OCI-LY7 (cell line): ENCODE measurements around the gene HPGDS. TPM values are rescaled to one million over a fixed set of nuclear protein-coding genes. Genes with fewer than 3 reads are reported as not detected.

ENCODE experiments used
- BruUV-seq: library from RNA; stranded (reverse); fragments of 400-500 nt; replicated peaks from 2 replicates; lab custom pipeline; 2021; lab: Mats Ljungman, UMichigan
- CTCF ChIA-PET: fragments of 300-600 bp; sonication (Branson Sonifier 250); formaldehyde crosslinking; loops from one replicate; lab custom pipeline; 2022; ENCODE audit warnings: antibody characterized with exemption; ENCODE audit not compliant: unreplicated experiment; lab: Charles Lee
- POLR2A ChIA-PET: fragments of 300-600 bp; sonication (Branson Sonifier 250); formaldehyde crosslinking; loops from one replicate; lab custom pipeline; 2022; ENCODE audit warnings: antibody characterized with exemption; lab: Charles Lee
- DNase-seq: peaks from one replicate; pipeline ENCODE4 v3.0.0-alpha.2; 2015; ENCODE audit warnings: low spot score
- H2AFZ ChIP-seq: fragments of 200-600 bp; sonication (generic), shearing (Covaris generic); 2 replicates; pipeline ENCODE4 v1.6.1; 2014; ENCODE audit warnings: mild to moderate bottlenecking, antibody characterized with exemption, low read length, moderate library complexity
- H3K27ac ChIP-seq: fragments of 200-600 bp; sonication (generic); 2 replicates; pipeline ENCODE4 v1.5.1; 2014; ENCODE audit warnings: mixed run types, low read depth, mild to moderate bottlenecking, moderate library complexity, low read length, inconsistent platforms; ENCODE audit not compliant: poor library complexity, severe bottlenecking
- H3K36me3 ChIP-seq: fragments of 200-600 bp; sonication (generic); 2 replicates; pipeline ENCODE4 v1.6.1; 2014; ENCODE audit warnings: mild to moderate bottlenecking, antibody characterized with exemption, low read length, moderate library complexity, mixed read lengths; ENCODE audit not compliant: insufficient read depth
- H3K4me1 ChIP-seq: fragments of 200-600 bp; sonication (generic); 2 replicates; pipeline ENCODE4 v1.5.1; 2014; ENCODE audit warnings: mild to moderate bottlenecking, low read length; ENCODE audit not compliant: insufficient read depth, poor library complexity, severe bottlenecking
- H3K4me2 ChIP-seq: fragments of 200-600 bp; sonication (generic); 2 replicates; pipeline ENCODE4 v1.6.1; 2014; ENCODE audit warnings: mild to moderate bottlenecking, low read length
- H3K4me3 ChIP-seq: fragments of 200-600 bp; sonication (generic); 2 replicates; pipeline ENCODE4 v1.5.1; 2014; ENCODE audit warnings: mild to moderate bottlenecking, low read depth, low read length; ENCODE audit not compliant: poor library complexity, severe bottlenecking
- H3K79me2 ChIP-seq: fragments of 200-600 bp; sonication (generic); 2 replicates; pipeline ENCODE4 v1.6.1; 2016; ENCODE audit warnings: low read depth, mild to moderate bottlenecking, low read length, moderate library complexity, mixed read lengths; ENCODE audit not compliant: insufficient read depth
- H3K9me2 ChIP-seq: fragments of 200-600 bp; sonication (generic); 2 replicates; pipeline ENCODE4 v1.6.1; 2016; ENCODE audit warnings: mild to moderate bottlenecking, low read length, mixed read lengths; ENCODE audit not compliant: insufficient read depth
- H3K9me3 ChIP-seq: fragments of 200-600 bp; sonication (generic); 2 replicates; pipeline ENCODE4 v1.6.1; 2014; ENCODE audit warnings: mild to moderate bottlenecking, mixed run types, low read length, mixed read lengths
- H4K20me1 ChIP-seq: fragments of 200-600 bp; sonication (generic); 2 replicates; pipeline ENCODE4 v1.6.1; 2014; ENCODE audit warnings: mild to moderate bottlenecking, antibody characterized with exemption, low read length, moderate library complexity, mixed read lengths; ENCODE audit not compliant: insufficient read depth
- EZH2phosphoT487 ChIP-seq: fragments of 200-600 bp; sonication (generic); IDR thresholded peaks from 2 replicates; pipeline ENCODE4 v1.6.1; 2018; ENCODE audit warnings: low read depth, borderline replicate concordance, mild to moderate bottlenecking, mixed run types, antibody characterized with exemption, low read length, moderate library complexity, mixed read lengths
- intact Hi-C: fragments of 100-400 bp; cut with micrococcal nuclease; formaldehyde crosslinking; loops from one replicate; pipeline ENCODE4 v1.10.0; 2022; ENCODE audit not compliant: unreplicated experiment
- total RNA-seq, 2 experiments: library from RNA; depleted of rRNA in 1 of 2; stranded (reverse); fragments of >200 nt in 1 of 2; shearing (Covaris generic) in 1 of 2; gene quantifications; 2 replicates each; pipeline ENCODE4 v1.2.3, GENCODE V29; 2014 to 2022
- TF ChIP-seq, protein P1 (sequence below): fragments of 200-600 bp; sonication (generic); conservative IDR thresholded peaks from 2 replicates; pipeline ENCODE4 v1.5.1; 2014; ENCODE audit warnings: mild to moderate bottlenecking, antibody characterized with exemption, low read length, moderate library complexity, mixed read lengths

The HPGDS gene
- total RNA-seq, 2 experiments from 2014 or later = not detected

DNA sequence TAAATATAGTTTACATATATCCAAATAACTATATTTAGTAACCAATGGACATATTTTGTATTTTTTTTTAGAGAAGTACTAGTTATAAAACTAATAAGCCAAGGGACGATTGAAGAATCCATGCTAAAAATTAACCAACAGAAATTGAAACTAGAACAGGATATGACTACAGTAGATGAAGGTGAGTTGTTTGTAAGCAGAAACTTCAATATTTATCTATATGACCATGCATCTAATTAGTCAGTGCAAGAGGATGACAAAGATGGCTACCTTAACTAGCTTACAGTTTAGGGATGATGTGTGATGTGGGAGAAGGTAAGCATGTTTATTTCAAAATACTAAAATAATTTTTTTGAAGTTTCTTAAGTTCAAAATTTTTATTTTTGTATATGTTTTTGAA lies 57.7 kb downstream of the HPGDS start:
- no peak overlapping the region for H3K4me2 ChIP-seq
- no peak for DNase-seq
- no peak overlapping the region for H3K27ac ChIP-seq
- no peak overlapping the region for H2AFZ ChIP-seq
- no peaks in the 10 kb centered on the region for H3K9me3 ChIP-seq
- H3K9me2 ChIP-seq = no peaks in the 10 kb centered on the region
- intact Hi-C loops = no loop called here
- no peak overlapping the region for H3K4me3 ChIP-seq
- H3K4me1 ChIP-seq = no peaks in the 10 kb centered on the region
- no TSS peak for BruUV-seq
- TF ChIP-seq EZH2phosphoT487 = no peak
- TF ChIP-seq, protein P1, sequence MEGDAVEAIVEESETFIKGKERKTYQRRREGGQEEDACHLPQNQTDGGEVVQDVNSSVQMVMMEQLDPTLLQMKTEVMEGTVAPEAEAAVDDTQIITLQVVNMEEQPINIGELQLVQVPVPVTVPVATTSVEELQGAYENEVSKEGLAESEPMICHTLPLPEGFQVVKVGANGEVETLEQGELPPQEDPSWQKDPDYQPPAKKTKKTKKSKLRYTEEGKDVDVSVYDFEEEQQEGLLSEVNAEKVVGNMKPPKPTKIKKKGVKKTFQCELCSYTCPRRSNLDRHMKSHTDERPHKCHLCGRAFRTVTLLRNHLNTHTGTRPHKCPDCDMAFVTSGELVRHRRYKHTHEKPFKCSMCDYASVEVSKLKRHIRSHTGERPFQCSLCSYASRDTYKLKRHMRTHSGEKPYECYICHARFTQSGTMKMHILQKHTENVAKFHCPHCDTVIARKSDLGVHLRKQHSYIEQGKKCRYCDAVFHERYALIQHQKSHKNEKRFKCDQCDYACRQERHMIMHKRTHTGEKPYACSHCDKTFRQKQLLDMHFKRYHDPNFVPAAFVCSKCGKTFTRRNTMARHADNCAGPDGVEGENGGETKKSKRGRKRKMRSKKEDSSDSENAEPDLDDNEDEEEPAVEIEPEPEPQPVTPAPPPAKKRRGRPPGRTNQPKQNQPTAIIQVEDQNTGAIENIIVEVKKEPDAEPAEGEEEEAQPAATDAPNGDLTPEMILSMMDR = no peak
- CTCF ChIA-PET = no interaction called here
- H3K36me3 ChIP-seq = peaks cover 95% of the 10 kb centered on the region
- no peaks in the 10 kb centered on the region for H3K79me2 ChIP-seq
- no peaks in the 10 kb centered on the region for H4K20me1 ChIP-seq
- POLR2A ChIA-PET = no interaction called here

DNA sequence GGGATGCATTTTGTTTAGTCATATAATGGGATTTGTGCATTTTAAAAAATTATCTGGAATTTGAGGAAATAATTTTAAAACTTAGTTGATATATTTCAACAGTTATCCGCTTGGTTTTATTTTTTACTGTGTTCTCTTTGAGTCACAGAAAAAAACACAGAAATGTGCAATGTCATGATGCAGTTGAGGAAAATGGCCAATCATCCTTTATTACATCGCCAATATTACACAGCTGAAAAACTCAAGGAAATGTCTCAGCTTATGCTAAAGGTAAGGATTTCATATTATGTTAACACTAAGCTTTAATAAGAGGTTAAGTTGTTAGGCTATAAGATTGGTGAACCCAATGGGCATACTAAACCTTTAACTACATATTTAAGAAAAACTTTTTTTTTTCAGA lies 63.9 kb downstream of the HPGDS start:
- Histone ChIP-seq H3K27ac (no peak overlapping the region), H3K9me2 (no peaks in the 10 kb centered on the region), H2AFZ (no peak overlapping the region), H4K20me1 (no peaks in the 10 kb centered on the region), H3K9me3 (no peaks in the 10 kb centered on the region), H3K4me3 (no peak overlapping the region), H3K4me1 (no peaks in the 10 kb centered on the region), H3K79me2 (no peaks in the 10 kb centered on the region), H3K36me3 (peaks cover 90% of the 10 kb centered on the region), H3K4me2 (no peak overlapping the region)
- DNase-seq = no peak
- POLR2A ChIA-PET = interaction anchor here (0.7 to 1.3 kb wide), 3 partner anchors 13 to 18 kb away, joined by 3 to 5 read pairs (median 3); no protein-coding TSS in a partner anchor
- CTCF ChIA-PET = no interaction called here
- no TSS peak for BruUV-seq
- TF ChIP-seq EZH2phosphoT487 = no peak
- TF ChIP-seq, protein P1 = no peak
- intact Hi-C loops = no loop called here

DNA sequence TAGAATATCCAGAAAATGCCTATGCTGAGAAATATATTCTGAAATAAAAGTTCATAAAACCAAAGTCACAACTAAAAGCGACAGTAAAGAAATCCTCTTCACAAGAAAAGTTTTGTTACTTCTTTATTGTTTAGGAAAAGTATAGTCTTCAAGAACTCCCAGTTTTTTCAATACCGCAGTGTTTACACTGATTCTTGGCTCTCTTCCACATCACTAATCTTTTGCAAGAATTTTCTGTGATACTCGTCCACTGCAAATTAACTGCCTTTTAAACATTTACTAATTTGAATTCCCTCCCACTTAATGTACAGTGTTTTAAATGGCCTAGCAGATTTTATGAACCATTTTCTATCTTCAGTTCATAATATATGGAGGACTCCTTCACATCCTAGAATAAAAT lies 65.1 kb downstream of the HPGDS start:
- no peak for TF ChIP-seq EZH2phosphoT487
- TF ChIP-seq, protein P1 = no peak
- H4K20me1 ChIP-seq = no peaks in the 10 kb centered on the region
- ChIA-PET POLR2A (interaction anchor here (1.4 kb wide), 1 partner anchor 11 kb away, joined by 3 read pairs; no protein-coding TSS in a partner anchor), CTCF (no interaction called here)
- no peaks in the 10 kb centered on the region for H3K79me2 ChIP-seq
- no peak overlapping the region for H3K4me2 ChIP-seq
- H3K4me3 ChIP-seq = no peak overlapping the region
- no TSS peak for BruUV-seq
- intact Hi-C loops = no loop called here
- no peaks in the 10 kb centered on the region for H3K9me2 ChIP-seq
- H3K36me3 ChIP-seq = peaks cover 90% of the 10 kb centered on the region
- DNase-seq = no peak
- H3K9me3 ChIP-seq = no peaks in the 10 kb centered on the region
- H3K4me1 ChIP-seq = no peaks in the 10 kb centered on the region
- H3K27ac ChIP-seq = no peak overlapping the region
- H2AFZ ChIP-seq = no peak overlapping the region
